ENCODE data around the gene FASN. TPM values are rescaled to one million over a fixed set of nuclear protein-coding genes. Genes with fewer than 3 reads are reported as not detected.

Gene FASN
- polyA plus RNA-seq, 1 donor from 2014 or later: 26.4 TPM

DNA sequence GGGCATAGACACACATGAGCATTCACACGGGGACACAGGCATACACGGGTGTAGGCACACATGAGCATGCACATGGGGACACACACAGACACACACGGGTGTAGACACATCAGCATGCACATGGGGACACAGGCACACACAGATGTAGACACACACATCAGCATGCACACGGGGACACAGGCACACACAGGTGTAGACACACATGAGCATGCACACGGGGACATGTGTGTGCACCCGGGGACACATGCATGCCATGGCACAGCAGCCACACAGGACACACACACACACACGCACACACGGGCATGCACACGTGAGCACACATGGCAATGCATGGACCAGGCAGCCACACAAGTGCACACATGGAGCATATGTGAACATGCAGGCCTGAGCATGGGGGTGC lies 55.4 kb downstream of the FASN start:
- Histone ChIP-seq H3F3A (ENCODE audit: insufficient read depth, low read length, poor library complexity, severe bottlenecking) (peaks cover 4% of the 10 kb centered on the region), H3K79me2 (replicated peaks; ENCODE audit: insufficient read depth, low read length) (no peaks in the 10 kb centered on the region), H3K4me2 (ENCODE audit: low read length) (no peak overlapping the region), H2AFZ (ENCODE audit: low read depth, low read length) (no peak overlapping the region), H3K9ac (ENCODE audit: low read length) (no peak overlapping the region), H3K27me3 (ENCODE audit: insufficient read depth, low read depth, low read length) (no peaks in the 10 kb centered on the region), H3K4me3 (ENCODE audit: low read length) (no peak overlapping the region), H3K36me3 (ENCODE audit: insufficient read depth, low read length) (no peaks in the 10 kb centered on the region), H3K9me2 (ENCODE audit: insufficient read depth, low read length) (no peaks in the 10 kb centered on the region), H3K27ac (ENCODE audit: low read length) (no peak overlapping the region), H3K9me3 (ENCODE audit: low read length) (no peaks in the 10 kb centered on the region), H4K20me1 (ENCODE audit: insufficient read depth) (no peaks in the 10 kb centered on the region)
- TF ChIP-seq POLR2AphosphoS5 (IDR thresholded peaks at IDR 0.05) (no peak), EZH2 (IDR thresholded peaks at IDR 0.05; ENCODE audit: borderline replicate concordance, insufficient read depth, low read length, poor library complexity, severe bottlenecking) (no peak), TAF1 (IDR thresholded peaks at IDR 0.05; ENCODE audit: low read depth) (no peak), MXI1 (conservative IDR thresholded peaks at IDR 0.05; ENCODE audit: poor library complexity, severe bottlenecking) (no peak), SMC3 (conservative IDR thresholded peaks at IDR 0.05; ENCODE audit: poor library complexity) (no peak), EP300 (conservative IDR thresholded peaks at IDR 0.05; ENCODE audit: poor library complexity, severe bottlenecking) (no peak), RAD21 (conservative IDR thresholded peaks at IDR 0.05) (no peak)
- TF ChIP-seq, protein P1, sequence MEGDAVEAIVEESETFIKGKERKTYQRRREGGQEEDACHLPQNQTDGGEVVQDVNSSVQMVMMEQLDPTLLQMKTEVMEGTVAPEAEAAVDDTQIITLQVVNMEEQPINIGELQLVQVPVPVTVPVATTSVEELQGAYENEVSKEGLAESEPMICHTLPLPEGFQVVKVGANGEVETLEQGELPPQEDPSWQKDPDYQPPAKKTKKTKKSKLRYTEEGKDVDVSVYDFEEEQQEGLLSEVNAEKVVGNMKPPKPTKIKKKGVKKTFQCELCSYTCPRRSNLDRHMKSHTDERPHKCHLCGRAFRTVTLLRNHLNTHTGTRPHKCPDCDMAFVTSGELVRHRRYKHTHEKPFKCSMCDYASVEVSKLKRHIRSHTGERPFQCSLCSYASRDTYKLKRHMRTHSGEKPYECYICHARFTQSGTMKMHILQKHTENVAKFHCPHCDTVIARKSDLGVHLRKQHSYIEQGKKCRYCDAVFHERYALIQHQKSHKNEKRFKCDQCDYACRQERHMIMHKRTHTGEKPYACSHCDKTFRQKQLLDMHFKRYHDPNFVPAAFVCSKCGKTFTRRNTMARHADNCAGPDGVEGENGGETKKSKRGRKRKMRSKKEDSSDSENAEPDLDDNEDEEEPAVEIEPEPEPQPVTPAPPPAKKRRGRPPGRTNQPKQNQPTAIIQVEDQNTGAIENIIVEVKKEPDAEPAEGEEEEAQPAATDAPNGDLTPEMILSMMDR (IDR thresholded peaks at IDR 0.05; ENCODE audit: poor library complexity, severe bottlenecking): no peak
- TF ChIP-seq, protein P2, sequence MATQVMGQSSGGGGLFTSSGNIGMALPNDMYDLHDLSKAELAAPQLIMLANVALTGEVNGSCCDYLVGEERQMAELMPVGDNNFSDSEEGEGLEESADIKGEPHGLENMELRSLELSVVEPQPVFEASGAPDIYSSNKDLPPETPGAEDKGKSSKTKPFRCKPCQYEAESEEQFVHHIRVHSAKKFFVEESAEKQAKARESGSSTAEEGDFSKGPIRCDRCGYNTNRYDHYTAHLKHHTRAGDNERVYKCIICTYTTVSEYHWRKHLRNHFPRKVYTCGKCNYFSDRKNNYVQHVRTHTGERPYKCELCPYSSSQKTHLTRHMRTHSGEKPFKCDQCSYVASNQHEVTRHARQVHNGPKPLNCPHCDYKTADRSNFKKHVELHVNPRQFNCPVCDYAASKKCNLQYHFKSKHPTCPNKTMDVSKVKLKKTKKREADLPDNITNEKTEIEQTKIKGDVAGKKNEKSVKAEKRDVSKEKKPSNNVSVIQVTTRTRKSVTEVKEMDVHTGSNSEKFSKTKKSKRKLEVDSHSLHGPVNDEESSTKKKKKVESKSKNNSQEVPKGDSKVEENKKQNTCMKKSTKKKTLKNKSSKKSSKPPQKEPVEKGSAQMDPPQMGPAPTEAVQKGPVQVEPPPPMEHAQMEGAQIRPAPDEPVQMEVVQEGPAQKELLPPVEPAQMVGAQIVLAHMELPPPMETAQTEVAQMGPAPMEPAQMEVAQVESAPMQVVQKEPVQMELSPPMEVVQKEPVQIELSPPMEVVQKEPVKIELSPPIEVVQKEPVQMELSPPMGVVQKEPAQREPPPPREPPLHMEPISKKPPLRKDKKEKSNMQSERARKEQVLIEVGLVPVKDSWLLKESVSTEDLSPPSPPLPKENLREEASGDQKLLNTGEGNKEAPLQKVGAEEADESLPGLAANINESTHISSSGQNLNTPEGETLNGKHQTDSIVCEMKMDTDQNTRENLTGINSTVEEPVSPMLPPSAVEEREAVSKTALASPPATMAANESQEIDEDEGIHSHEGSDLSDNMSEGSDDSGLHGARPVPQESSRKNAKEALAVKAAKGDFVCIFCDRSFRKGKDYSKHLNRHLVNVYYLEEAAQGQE (IDR thresholded peaks at IDR 0.05; ENCODE audit: borderline replicate concordance): no peak

DNA sequence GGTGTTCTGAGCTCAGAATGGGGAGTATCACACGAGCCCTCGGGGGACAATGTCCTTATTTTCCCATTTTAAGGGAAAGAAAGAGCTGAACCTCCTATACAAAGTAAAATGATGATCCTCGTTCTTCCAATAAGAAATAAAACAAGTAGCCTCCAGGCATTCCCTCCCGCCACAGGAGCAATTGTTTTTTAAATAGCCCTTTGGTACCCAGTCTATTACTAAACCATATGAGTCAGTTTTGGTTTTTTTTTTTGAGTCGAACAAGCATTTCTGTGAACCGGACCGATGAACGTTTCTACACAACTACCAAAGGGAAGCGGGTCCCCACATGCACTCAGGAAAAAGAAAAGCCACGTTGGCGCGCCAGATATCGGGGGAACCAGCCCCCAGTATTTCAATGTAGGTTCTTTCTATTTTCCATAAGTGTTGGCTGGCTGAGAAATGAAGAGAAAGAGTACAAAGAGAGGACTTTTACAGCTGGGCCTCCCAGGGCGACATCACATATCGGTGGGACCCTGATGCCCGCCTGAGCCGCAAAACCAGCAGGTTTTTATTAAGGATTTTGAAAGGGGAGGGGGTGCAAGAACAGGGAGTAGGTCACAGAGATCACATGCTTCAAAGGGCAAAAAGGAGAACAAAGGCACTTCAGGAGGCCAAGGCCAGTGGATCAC lies 56.8 kb downstream of the FASN start:
- Histone ChIP-seq H3K27ac (ENCODE audit: low read length) (no peak overlapping the region), H3K9me3 (ENCODE audit: low read length) (no peaks in the 10 kb centered on the region), H3K27me3 (ENCODE audit: insufficient read depth, low read depth, low read length) (no peaks in the 10 kb centered on the region), H3K79me2 (replicated peaks; ENCODE audit: insufficient read depth, low read length) (no peaks in the 10 kb centered on the region), H2AFZ (ENCODE audit: low read depth, low read length) (no peak overlapping the region), H3K4me3 (ENCODE audit: low read length) (no peak overlapping the region), H4K20me1 (ENCODE audit: insufficient read depth) (no peaks in the 10 kb centered on the region), H3K9ac (ENCODE audit: low read length) (no peak overlapping the region), H3F3A (ENCODE audit: insufficient read depth, low read length, poor library complexity, severe bottlenecking) (peaks cover 8% of the 10 kb centered on the region), H3K36me3 (ENCODE audit: insufficient read depth, low read length) (no peaks in the 10 kb centered on the region), H3K4me2 (ENCODE audit: low read length) (no peak overlapping the region), H3K9me2 (ENCODE audit: insufficient read depth, low read length) (no peaks in the 10 kb centered on the region)
- TF ChIP-seq, protein P2 (IDR thresholded peaks at IDR 0.05; ENCODE audit: borderline replicate concordance): no peak
- TF ChIP-seq, protein P1 (IDR thresholded peaks at IDR 0.05; ENCODE audit: poor library complexity, severe bottlenecking): no peak
- TF ChIP-seq SMC3 (conservative IDR thresholded peaks at IDR 0.05; ENCODE audit: poor library complexity): no peak
- no peak for TF ChIP-seq POLR2AphosphoS5 (IDR thresholded peaks at IDR 0.05)
- no peak for TF ChIP-seq MXI1 (conservative IDR thresholded peaks at IDR 0.05; ENCODE audit: poor library complexity, severe bottlenecking)
- TF ChIP-seq TAF1 (IDR thresholded peaks at IDR 0.05; ENCODE audit: low read depth): no peak
- TF ChIP-seq EZH2 (IDR thresholded peaks at IDR 0.05; ENCODE audit: borderline replicate concordance, insufficient read depth, low read length, poor library complexity, severe bottlenecking): no peak
- no peak for TF ChIP-seq EP300 (conservative IDR thresholded peaks at IDR 0.05; ENCODE audit: poor library complexity, severe bottlenecking)
- no peak for TF ChIP-seq RAD21 (conservative IDR thresholded peaks at IDR 0.05)
